ENCODE results near the gene AGBL1.

AGBL1 gene

DNA sequence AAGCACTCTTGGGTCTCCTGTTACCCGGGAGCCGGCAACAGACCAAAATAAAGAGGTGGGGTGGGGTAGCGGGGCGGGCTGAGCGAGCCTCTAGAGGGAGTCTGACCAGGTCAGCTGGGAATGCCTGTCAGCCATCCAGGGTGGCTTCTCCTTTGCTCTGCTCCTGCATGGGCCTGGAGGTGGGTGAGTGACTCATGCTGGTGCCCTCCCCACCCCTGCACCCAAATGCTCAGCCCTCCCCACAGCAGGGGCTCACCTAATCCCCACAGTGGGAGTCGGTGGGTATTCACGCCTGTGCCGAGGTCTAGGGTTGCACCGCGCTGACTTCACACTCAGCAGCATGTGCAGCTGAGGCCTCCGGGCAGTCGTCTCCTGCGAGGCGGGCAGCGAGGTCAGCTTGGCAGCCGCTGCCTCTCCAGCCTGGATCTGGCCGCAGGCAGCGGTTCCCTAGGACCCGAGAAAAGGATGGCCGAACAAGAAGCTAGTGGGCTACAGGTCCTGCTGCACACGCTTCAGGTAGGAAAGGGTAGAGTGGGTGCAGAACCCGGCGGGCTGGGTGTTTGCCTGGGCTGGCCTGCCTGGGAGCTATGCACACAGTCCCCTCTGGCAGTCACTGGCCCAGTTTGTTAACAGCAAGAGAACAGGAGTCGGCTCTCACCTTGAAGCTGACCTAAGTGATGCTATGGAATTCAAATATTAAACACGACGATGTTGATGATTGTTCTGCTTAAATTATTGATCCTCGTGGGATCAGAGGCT, at the start of gene AGBL1:
Gene AGBL1, plus strand, starts transcription at position 364 of the 759 bp plus-strand sequence.
- DNase-seq, result no peak

DNA sequence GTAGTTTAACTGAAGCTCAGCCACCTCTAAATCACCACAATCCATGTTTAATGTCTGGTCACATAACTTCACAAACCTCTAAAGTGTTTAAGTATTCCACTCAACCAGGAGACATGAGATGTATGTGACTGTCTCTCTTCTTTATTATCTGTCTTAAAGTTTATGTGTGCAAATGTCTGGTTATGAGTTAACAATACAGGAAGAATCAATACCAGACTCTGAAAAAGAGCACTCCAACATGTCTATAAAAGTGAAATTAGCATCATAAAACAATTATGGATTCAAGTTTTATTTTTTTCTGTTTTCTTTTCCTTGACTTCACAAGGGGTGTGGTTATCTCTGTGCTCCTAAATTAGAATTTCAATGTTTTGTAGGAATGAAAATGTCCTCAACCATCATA, 44.8 kb upstream of the AGBL1 start:
- no peak for DNase-seq

DNA sequence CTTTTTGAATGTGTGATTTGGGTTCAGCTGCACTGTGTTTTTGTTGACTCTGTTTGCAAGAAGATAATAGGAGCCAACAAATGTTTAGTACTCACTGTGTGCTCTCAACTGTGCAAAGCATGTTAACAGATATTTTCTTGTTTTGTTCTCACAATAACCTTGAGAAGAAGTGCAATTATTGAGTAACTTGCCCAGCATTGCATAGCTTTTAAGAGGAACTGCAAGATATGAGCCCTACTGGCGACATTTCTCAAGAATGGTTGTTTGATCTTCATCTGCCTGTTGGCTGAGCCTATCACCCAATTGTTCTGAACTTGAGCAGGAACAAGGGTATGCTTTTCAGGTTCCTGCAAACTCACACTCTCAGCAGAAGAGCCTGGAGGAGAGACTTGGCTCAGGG, 43.4 kb upstream of the AGBL1 start:
- no peak for DNase-seq

DNA sequence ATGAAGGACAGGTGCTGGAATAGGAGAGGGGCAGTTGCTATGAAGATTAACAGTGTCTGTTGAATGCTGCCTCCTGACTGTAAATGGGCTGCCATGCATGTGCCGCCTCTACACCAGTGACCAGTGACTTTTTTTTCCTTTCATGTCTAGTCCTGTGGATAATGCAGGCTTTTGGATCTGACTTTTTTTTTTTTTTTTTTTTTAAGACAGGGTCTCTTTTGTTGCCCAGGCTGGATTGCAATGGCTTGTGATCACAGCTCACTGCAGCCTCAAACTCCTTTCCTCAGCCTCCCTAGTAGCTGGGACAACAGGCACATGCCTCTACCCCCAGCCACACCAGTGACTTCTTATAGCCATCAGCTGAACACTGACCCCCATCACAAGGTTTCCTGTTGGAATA, 41.2 kb upstream of the AGBL1 start:
- DNase-seq, result no peak

DNA sequence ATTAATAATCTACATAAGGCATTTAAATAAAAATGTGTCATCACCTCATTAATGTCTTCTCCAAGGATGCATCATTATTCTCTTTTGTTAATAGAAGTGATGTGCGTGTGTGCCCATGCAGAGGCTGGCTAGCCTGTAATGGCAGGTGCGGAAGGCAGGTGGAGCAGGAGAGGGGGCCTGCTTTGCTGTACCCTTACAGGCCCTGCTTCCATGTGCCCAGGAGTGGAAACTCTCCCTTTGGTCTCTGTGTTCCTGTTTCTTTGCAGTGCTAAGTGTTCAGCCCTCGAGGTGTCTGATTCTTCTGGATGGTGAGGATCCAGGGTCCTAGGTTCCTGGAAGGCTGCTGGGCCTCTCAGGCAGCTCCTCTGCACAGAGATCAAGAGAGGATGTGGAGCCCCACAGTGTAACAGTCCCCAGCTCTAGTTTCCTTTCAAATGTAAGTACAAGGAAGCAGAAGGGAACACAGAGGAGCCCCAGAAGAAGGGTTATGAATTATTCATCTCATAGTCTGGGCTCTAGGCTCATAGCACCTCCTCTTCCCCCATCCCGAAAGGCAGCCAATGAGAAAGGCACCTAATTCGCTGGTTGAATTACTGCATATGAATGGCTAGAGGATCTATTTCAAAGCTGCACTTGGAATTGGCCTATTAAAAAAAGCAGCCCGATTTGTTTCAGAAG, 39.2 kb upstream of the AGBL1 start:
- DNase-seq, result no peak

DNA sequence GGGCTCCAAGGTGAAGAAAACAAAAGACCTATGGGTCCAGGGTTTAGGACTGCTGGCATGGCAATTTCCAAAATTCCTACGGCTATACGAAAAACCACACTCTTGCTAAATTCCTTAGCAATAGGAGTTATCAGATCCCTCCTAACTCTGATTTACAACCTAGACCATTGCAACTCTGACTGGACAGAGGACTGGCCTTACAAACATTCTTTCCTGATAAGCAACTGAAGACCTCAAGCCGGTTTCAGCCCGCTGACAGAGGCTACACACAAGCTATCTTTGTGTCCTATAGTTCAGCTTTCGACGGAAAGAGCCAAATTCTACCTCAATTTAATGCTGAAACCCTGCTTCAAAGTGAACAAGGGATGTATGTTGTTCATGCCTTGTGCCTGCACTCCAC, 38.3 kb upstream of the AGBL1 start:
- DNase-seq, result no peak

DNA sequence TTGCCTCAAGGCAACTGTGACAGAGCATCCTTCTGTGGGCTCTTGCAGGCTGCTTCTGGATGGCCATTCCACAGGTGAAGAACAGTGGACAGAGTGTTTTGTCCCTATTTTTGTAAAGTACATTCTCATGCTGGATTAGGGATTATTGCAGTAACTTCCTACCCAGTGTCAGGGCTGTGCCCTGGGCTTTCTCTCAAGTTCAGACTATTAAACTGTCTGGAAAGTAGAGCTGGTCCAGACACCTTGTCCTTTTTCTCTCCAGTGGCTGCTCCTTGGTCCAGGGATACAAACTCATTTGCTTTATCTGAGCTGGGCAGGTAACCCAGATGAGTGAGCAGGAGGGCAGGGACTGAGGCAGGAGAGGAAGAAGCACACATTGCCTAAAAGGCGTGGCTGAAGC, 37.4 kb upstream of the AGBL1 start:
- DNase-seq, result no peak

DNA sequence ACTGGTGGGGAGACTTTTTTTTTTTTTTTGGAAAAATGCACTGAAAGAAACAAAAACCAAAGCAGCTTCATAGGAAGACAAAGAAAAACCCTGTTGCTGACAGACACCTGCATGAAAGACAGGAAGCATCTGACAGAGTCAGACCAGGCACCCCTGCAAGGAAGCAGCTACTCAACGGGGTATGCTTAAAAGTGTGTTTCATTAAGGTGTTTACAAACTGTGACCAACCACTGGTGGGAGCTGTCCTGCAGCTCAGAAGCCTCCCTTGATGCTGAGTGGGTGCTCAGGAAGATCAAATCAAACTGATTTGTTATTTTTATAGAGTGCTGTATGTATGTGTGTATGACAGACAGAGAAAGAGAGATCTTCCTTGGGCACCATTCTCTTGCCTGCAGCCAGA, 34.7 kb upstream of the AGBL1 start:
- DNase-seq, result no peak

DNA sequence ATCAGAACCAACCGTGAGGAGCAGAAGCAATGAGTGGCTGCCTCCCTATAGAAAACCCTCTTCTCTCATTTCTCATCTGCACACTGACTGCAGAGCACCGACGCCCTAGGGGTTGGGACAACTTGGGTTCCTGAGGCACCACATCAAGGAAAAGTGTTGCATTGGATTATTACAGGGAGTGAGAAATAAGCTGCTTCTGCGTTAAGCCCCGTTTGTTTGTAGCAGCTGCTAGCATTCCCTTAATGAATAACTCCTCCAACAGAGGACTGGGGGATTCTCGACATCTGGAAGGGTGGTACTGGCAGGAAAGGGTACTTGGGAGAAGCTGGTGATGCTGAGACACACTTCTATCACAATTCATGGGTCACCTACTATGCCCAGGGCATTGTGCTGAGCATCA, 25.3 kb upstream of the AGBL1 start:
- DNase-seq, result no peak

DNA sequence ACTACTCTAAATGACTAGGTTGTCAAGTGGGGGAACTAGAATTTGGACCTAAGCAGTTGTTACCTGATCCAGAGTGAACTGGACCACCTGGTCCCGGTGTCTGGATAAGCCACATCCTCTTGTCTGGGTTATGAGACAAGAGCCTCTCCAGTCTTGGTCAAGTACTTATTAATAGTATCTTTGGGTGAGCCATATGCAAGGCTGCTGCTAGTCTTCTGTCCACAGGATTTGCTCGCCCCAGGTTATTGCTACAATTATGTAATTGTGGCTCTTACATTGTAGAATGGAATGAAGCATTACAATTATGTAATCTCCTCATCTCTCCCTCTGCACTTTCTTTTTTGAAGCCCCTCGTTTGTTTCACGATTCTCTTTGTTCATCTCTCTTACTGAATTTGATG, 24.0 kb upstream of the AGBL1 start:
- DNase-seq, result no peak

DNA sequence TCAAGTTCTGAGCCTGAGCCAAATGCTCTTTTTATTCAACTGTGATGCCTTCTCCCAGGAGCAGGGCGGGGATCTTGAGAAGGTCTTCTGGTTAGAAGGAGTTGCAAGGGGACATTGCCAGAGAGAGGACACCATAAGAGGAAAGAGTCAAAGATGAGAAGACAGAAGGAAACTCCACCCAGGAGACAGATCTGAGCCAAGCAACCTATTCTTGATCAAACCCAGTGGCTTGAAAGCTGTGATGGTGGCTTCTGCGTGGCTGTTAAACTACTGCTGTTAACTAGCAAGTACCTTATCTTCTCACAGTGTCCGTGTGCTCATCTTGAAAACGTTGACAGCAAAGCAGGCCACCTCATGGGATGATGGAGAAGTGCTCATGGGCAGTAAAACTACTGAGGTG, 19.8 kb upstream of the AGBL1 start:
- no peak for DNase-seq

DNA sequence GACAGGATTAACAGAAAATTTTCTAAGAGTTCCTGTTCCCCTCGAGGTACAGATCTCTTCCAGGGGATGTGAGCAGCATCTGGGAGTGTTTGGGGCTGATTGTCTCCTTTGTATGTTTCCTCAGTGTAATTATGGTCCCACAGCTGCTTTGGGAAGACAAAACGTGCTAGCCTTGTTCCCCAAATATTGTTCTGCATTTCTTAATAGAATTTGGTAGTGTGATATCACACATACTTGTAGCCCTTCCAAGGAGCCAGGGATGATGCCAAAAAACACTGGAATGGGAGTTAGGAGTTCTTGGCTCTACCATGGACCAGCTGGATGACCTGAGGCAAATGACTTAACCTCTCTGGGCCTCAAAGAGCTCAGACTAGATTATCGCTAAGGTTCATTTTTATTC, 19.0 kb upstream of the AGBL1 start:
- DNase-seq, result no peak

DNA sequence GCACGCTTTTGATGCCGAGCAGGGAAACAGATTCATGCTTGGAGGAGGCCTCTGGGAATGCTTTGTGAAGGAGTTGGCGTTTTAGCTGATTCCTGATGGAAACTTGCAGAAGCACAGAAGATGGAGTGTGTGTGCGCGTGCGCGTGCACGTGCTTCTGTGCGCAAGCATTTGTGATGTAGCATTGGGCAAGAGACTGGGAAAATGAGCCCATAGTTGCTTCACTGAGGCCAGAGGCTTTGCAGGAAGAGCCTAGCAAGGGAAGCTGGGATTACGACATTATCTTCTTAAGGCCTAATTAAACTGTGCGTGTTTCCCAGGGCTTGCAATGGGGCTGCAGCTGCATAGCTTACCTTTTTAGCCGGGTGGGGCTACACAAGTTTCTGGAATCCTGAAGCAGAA, 18.1 kb upstream of the AGBL1 start:
- DNase-seq, result no peak

DNA sequence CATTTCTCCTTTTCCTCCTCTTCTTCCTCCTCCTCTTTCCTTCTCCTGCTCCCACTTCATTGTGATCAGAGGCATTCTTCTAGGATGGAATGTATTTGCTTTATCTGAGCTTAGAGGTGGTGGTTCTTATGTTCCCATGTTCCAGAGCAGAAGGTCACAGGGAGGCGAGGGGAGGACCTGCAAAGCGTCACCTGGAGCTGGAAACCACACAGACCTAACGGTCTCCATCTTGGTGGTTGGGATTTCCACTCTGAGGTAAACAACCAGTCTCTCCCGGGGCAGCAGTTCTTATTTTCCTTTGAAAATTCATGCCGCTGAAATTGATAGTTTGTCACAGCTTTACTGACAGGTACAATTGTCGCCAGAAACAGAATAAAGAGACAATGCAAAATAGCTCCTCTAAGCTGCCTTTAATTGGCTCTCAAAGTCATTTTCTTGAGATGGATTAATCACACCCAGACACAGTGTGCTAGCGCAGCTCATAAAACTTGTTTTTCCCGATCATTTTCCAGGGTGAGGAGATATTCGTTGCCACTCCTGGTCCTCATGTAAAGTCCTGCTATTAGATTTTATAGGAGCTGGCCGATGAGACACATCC, 16.9 kb upstream of the AGBL1 start:
- DNase-seq, result no peak

DNA sequence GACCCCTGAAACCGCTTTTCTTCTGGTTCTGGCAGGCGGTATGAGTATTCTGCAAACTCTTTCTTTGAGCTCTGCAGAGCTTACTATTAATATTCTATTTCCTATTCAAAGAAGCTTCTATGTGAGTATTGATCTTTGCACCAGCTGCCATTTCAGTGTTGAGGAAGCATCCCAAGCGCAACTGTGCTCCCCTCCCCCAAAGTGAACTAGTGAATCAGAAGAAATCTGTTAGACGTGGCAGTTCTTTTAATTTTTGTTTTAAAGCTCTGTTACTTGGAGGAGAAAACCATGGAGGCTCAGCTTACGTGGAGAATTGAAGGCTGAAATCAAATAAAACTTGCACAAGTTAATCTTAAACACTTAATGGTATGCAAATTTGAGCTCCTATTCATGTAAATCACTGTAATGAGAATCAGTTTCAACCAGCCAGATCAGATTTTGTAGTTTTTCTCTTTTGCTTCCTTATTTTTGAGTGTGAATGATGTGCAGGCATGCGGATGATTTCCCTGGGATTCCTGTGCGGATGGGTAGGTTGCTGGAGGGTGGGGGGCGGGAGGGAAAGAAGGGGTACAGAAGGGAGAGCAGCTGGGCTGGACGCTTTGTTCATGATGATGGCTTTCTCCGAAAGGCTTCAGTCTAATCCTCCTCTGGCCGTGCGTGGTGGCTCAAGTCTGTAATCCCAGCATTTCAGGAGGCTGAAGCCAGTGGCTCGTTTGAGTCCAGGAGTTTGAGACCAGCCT, 16.1 kb upstream of the AGBL1 start:
- DNase-seq, result no peak

DNA sequence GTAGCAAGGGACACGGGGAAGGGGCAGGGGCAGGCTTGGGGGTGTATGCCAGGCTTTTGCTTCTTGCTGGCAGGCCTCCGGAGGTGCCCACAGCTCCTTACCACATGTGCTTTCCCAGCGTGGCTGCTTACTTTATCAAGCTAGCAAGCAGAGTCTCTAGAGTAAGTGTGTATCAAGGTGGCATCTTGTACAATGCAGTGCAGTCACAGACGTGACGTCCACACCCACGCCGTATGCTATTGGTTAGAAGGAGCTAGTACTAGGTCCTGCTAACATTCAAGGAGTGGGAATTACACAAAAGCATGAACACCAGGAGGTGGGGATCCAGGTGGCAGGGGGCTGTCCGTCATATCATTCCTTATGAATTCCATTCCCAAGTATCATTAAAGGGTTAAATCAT, 15.3 kb upstream of the AGBL1 start:
- no peak for DNase-seq

DNA sequence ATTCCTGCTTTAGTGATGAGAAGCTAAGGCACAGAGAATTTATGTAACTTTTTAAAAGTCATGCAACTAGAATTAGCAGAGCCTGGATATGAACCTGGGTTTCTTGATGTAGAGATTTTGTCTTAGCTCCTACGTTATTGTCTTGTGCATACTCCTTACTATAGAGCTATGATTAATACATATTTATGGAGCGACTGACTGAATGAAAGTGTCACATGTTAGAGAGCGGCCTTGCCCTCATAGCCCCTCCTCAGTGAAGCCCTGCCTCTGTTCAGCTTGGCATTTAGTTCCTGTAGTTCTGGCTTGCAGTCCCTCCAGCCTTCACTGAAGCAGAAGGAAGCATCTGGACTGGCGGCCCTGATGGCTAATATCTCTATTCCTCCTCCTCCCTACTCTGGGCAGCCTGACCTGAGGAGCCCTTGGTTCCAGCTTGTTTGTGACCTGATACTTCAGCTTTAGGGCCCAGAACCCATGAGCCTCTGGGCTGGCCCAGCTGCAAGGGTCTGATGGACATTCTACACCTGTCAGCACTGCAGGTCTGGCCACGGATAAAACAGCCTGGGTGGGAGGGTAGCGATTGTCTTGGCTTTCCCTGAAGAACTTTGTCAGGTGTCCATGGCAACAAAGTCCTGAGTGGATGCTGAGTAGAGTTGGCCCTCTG, 13.4 kb upstream of the AGBL1 start:
- DNase-seq, result no peak

DNA sequence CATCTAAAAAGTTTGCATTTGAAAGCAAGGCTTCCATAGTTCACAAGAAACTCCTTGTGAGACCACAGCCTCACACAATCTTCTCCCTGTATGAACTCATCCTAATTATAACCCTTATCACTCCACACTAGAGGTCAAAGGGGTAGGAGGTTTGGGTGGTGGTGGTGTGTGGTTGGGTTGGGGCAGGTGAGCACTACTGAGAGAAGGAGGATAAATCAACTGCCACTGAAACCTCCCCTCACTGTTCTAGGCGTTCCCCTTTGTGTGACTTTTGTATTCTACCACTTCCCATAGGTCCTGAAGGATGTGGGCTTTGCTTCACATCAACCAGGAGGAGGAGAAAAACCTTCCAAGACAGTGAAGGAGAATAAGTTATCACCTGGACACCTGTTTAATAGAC, 6.4 kb upstream of the AGBL1 start:
- no peak for DNase-seq

DNA sequence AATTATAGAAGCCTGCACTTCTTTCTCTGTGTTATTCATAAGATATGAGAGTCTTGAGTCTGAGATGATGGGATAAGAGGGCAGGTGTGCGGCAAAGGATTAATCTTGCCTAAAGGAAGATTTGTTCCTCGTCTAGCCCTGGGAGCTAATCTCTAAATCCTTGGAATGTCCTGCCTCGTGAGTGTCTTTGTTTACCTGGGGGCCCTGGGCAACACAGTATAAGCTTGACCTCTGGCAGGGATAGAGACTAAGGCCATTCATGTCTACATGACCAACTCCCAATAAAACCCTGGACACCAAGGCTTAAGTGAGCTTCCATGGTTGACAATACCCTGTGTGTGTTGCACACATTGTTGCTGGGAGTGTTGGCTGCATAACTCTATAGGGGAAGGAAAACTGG, 3.2 kb upstream of the AGBL1 start:
- DNase-seq, result no peak

DNA sequence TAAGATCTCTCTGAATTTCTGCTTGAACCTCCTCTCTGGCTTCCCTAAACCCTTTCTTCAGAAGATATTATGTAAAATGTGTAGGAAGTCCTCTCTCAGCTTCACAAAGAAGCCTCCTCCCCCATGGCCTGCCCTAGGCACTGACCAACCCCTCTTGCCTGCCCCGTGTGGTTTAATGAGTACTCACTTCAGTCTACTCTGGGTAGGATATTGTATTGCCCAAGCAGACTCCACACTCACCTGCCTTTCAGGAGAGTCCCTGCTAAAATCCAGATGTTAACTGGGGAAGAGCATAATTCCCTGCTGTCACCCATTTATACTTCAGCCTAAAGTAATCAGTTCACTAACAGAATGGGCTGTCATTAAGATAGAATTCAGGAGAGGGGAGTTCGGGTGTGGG, 2.6 kb upstream of the AGBL1 start:
- DNase-seq, result no peak

DNA sequence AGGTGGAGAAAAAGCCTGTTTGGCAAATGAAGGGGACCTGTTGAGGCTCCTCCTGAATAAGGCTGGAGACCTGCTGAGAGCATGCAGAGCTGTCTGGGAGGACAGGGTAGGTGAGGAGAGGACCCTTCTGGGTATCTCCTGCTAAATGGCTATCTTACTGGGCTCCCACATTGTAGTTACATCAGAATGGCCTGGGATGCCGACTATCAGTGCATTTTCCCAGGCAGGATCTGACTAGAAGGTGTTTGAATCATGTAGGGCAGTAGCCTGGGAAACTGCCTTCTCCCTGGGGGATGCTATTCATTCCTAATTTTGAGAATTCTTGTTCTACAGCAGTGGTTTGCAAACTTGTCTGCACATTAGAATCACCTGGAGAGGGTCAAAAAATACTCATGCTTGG, 631 bp downstream of the AGBL1 start:
- DNase-seq, result no peak

DNA sequence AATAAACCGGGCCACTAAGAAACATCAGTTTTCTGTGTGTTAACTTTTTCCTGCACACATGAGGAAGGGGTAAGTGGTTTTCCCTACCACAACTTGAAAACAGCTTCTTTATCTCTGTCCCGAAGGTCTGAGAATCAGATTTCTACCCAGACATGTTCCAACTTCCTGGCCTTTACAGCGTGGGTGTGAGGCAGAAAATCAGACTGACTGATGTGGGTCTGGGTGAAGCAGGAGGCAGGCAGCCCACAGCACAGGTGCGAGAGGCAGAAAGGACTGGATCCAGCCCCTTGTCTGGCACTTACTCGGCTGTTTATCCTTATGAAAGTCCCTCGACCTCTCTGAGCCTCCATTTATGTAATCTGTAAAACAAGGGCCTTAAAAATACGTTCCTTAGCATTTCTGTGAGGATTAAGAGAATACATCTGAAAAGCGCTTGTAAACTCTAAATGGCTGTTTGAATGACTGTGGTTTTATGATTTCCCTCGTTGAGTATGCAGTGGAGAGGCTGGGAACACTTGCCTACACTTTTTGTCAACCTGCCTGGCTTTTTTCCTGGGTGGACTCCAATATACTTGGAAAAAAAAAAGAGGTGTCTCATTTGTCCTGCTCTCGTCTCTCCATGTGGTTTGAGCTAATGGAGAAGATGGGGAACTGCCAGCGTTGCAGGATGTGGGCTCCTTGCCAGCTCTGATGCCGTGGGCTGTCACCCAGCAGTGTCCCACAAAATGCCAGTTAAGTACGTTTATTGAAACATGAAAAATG, 3.1 kb downstream of the AGBL1 start:
- DNase-seq, result no peak

DNA sequence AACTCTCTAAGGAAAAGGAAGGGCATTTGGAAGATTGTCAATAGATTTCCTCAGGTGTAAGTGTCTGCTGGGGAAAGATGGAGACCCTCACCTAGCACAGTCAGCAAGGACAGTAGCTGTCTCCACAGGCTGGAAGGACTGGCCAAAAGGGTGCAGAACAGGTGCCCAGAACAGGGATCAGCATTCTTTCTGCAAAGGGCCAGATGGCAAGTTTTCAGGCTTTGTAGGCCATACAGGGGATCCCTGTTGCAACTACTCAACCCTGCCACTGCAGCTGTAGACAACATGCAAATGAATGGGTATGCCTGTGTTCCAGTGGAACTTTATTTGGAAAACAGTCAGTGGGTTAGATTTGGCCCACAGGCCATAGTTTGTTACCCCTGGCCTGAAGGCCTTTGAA, 8.1 kb downstream of the AGBL1 start:
- no peak for DNase-seq

All from 8988T (cell line).